HG02678 (cell line): ENCODE measurements around the gene KCTD19.
"Not testable (repeated sequence)": the region's sequence is repeated elsewhere in the genome, so short reads cannot be mapped to it uniquely, and the experiment has no call there.

ENCODE experiments used
- ATAC-seq: cut with Tn5 transposase; IDR thresholded peaks from one replicate; pipeline ENCODE4 v1.9.1; 2021; ENCODE audit warnings: mild to moderate bottlenecking, moderate library complexity; ENCODE audit not compliant: unreplicated experiment

KCTD19 gene

DNA sequence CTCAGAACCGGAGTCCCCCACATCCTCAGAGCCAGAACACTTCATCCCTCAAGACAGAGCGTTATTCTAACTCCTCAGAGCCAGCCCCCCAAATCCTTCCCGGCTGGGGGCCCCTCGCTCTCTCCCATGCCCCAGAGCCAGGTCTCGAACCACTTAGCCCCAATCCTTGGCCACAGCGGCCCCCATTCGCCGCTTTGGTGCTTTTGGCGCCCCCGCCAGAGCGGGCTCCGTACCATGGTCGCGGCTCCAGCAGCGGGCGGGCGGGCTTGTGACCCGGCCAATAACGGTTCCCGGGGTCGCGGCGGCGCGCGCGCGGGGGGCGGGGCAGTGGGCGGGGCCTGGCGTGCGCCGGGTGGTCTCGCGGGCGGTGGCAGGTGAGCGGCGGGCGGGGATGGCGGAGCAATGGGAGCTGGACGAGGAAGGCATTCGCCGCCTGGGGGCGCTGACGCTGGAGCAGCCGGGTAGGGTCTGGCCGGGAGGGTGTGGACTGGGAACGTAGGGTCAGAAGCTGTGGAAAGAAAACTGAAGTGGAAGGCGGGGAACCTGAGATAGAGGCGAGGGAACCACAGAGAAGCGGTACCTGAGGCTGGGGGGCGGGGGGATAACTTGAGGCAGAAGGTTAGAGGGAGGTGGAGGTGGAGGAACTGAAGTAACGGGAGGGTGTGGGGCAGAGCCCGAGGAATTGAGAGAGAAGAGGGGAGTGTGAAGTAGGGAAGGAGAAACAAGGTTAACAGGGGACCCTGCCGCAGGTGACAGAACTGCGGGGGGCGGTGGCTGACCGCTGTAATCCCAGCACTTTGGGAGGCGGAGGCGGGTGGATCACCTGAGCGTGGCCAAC lies at the start of gene KCTD19, which contains the start of gene LRRC36:
TSS of gene KCTD19 (minus strand) at position 270 of the 838 bp plus-strand sequence. CDS start at position 236, 34 bp downstream.
TSS of gene LRRC36 (plus strand) at position 344 of the 838 bp plus-strand sequence. CDS start at position 392, 48 bp downstream.
- no peak for ATAC-seq

DNA sequence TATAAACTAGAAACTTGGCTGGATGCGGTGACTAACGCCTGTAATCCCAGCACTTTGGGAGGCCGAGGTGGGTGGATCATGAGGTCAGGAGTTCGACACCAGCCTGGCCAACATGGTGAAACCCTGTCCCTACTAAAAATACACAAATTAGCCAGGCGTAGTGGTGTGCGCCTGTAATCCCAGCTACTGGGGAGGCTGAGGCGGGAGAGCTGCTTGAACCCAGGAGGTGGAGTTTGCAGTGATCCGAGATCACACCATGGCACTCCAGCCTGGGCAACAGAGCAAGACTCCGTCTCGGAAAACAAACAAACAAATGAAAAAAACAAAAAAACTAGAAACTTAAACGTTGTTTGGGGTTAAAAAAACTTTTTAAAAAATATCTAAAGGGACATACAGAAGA lies 49.5 kb upstream of the KCTD19 start:
- not testable (repeated sequence) for ATAC-seq

DNA sequence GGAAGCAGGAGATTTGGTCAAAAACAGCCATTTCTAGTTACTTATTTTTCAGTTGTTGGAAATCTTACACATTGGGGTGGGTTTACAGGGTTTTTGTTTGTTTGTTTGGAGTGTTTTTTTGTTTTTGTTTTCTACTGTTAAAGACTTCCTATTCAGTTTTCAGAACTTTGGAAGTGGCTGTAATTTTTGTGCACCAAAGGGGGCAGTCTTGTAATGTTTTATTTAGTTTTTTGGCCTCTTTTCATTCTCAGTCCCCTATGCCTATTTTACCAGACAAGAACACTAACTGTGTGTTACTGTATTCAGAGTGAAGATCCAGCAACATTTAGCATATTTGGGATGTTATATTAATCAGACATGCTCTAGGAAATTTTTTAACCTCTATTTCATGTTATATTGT lies 46.1 kb upstream of the KCTD19 start:
- ATAC-seq: no peak

DNA sequence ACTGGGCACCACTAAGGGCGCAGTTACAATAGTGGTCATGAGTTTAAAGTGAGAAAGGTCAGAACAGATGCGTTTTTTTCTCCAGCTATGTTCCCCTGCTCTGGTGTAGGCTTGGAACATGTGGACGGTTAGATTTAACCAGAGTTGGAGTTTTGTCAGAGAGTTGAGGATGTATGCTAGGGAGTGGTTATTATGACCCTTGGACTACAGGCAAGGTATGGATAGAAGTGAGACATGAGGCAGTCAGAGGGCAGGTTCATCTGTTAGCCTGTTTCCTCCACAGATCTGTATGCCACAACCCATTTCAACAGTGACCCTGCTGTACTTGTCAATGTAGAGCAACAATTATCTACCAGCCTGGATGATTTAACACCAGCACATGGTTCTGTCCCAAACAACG lies 44.1 kb upstream of the KCTD19 start:
- no peak for ATAC-seq

DNA sequence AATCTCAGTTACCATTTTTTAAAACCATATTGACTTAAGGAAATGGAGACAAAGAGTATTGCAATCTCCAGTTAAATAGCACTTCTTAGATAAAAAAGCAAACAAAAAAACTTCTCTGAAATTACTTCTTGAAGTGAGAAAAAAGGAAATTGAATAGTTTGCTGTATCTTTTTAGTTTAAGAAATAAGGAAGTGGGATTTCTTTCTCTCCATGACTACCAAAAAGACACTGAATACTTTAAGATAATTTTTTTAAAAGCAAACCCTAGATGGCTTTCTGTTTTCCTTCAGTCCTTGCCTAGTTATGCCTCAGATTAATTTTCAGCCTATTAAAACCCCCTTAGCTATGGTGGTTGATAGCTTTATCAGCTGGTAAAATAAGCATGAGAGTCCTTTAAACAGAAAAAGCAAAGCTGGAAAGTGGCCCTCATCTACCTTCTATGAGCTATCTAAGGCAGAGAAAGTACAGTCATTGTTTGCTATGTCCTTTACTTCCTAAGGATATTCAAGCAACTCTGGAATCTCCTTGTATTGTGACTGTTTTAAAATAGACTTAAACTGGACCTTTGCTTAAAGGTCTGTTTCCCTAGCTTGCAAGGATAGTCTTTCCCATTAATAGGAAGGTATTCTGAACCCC lies 38.2 kb upstream of the KCTD19 start:
- ATAC-seq: no peak

DNA sequence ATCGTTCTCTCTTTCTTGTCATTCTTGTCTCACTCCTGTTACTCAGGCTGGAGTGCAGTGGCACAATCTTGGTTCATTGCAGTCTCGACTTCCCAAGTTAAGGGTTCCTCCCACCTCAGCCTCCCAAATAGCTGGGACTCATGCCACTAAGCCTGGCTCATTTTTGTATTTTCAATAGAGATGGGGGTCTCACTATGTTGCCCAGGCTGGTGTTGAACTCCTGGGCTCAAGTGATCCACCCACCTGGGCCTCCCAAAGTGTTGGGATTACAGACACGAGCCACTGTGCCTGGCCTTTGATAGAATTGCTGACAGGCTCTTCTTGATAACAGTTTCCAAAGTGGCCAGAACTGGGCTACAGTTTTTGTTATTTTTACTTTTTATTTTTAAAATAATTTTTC lies 34.5 kb upstream of the KCTD19 start:
- ATAC-seq: no peak

DNA sequence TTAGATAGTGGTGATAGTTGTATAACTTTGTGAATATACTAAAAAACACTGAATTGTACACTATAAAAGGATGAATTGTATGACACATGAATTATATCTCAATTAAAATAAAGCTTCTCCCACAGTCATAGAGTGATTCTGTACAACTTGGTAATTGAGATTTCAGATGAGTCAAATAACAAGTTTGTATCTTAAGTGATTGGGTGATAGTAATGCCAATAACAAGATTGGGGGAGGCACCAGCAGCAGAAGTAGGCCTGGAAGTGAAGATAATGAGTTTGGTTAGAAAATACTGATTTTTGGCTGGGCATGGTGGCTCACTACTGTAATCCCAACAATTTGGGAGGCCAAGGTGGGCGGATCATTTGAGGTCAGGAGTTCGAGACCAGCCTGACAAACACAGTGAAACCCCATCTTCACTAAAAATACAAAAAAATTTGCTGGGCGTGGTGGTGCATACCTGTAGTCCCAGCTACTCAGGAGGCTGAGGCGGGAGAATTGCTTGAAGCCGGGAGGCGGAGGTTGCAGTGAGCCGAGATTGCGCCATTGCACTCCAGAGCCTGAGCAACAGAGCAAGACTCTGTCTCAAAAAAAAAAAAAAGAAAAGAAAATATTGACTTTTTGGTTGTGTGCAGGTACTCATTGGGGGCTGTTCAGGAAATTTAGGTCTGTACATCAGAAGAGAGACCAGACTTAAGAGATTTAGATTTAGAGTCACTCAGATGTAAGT lies 33.2 kb upstream of the KCTD19 start:
- ATAC-seq: not testable (repeated sequence)

DNA sequence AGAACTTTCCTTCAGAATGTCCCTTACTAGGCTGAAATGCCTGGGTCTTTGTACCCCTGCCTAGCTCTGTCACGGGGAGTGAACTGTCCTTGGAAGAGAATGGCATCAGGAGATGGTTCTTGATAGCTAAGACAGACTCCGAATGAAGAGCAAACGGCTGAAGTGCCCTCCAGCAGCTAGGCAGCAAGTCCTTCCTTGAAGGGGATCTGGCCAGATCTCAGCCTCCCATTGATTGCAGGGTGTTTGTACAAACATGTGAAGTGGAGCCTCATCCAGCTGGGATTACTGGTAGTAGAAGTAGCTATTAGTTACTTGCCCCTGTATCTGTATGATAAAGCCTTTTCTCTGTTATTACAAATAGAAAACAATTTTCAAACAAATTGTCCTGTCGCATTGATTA lies 31.0 kb upstream of the KCTD19 start:
- no peak for ATAC-seq

DNA sequence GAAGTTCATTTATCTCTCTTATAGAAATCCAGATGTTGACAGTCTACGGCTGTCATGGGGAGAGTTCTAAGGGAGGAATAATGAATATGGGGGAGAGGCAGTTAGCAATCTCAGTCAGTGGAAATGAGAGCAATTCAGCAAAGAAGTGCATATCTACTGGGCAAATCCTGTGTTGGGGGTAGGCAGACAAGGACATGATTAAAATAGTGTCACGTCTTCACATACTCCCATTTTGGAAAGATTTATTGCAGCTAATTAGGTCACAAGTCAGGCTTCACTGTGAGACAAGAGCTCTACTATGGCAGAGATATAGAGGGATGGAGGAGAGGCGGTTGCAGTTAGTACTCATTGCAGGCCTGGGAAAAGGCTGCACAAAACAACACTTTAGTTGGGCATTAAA lies 29.9 kb upstream of the KCTD19 start:
- ATAC-seq: no peak

DNA sequence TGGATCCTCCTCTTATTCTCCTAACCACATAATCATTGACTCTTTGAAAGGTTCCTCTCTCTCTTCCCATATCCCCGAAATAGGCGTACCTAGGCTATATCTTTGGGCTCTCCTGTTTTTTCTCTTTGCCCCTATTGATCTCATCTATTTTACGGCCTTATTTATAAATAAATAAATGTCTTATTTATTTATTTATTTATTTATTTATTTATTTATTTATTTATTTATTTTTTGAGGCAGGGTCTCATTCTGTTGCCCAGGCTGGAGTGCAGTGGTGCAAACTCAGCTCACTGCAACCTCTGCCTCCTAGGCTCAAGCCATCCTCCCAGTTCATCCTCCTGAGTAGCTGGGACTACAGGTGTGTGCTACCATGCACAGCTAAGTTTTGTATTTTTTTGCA lies 25.9 kb upstream of the KCTD19 start:
- ATAC-seq: not testable (repeated sequence)

DNA sequence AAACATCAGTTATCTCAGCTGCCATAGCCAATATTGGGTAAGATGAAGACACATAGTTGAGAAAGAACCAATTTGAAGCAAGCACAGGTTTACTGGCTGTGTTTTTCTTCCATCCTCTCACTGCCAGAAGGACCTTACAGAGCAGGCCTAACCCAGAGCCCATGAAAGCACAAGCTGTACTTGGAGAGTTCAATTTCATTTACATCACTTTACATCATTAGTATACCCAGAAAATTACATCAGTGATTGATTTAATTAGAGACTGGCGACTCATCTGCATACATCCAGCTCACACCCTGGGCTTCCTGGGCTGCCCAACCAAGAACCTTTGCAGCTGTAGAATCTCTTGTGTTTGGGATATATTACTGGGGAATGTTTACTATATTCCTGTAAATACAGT lies 23.8 kb upstream of the KCTD19 start:
- ATAC-seq: no peak

DNA sequence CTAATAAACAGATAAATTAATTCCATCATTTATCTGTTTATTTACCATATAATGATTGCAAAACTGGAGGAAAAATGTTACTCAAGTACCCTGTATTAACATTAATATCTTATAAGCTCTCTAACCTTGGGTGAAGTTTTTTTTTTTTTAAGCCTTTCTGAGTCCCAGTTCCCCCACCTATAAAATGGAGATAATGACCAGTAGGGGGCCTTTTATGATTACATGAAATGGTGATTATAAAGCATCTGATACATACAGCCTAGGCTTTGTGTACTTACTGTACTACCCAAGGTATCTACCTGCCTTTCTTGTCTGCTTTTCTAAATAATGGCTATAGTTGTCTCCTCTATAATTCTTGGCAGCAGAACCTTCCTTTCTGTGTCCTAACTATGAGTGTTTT lies 22.6 kb upstream of the KCTD19 start:
- ATAC-seq: no peak

DNA sequence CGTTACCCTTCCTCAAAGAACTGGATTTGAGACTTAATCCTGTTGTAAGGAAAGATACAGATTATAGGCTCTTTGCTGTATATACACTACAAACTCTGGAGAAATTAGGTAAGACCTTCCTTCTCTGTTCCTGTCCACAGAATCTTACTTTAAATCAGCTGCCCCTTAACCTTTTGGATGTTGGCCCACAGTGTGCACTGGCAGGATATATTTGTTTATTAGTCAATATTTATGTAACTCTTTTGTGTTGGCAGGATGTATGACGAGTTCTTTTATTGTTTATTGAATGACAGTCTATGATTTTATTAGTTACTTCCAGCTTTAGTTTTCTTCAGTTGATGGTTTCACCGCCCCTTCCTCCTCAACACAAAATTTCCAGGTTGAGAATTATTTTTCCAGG lies 19.8 kb upstream of the KCTD19 start:
- no peak for ATAC-seq

DNA sequence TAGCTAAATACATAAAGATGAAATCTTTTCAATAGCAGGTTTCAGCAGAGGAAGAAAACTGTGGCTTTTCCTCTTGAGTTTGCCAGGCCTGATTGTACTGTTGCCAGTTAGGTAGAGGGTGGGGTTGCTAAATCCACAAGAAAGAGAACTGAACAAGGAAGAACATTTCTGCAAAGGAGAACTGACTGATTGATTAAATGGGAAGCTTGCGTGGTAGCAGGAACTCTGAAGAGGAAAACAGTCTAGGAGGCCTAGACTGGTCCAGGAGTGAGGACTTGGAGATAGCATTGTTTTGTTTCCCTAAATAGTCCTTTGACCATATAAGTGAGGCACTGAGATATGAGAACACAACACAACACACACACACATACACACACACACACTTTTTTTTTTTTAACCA lies 18.9 kb upstream of the KCTD19 start:
- ATAC-seq: no peak

DNA sequence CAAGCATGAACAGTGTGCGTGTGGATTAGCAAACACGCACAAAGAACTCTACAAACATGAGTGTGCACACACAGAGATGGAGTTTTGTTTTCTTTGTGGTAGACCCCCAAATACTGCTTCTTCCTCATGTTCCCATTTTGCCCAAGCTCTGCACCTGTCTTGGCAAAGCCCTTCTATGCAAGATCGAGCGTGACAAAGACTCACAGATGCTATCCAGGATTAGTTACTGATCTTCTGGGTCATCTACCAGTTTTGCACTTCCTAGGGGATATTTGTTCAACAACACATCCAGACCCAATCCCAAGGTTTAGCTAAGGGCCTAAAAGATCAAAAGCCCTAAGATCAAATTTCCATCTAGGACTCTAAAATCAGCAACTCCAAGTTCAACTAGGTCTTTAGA lies 16.1 kb upstream of the KCTD19 start:
- no peak for ATAC-seq

DNA sequence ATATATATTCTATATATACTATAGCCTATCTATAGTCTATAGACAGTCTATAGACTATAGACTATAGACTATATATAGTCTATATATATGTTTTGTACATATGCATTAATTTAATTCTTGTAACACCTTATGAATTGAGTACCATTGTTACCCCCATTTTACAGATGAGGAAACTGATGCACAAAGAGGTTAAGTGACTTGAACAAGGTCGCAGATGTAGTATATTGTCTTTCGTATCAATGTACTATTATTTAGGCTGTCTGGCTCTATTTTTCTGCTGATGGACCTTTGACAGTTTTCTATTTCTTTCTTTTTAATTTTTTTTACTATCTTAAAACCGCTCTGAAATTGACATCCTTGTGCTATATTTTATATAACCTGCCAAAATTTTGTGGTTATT lies 14.7 kb upstream of the KCTD19 start:
- ATAC-seq: no peak

DNA sequence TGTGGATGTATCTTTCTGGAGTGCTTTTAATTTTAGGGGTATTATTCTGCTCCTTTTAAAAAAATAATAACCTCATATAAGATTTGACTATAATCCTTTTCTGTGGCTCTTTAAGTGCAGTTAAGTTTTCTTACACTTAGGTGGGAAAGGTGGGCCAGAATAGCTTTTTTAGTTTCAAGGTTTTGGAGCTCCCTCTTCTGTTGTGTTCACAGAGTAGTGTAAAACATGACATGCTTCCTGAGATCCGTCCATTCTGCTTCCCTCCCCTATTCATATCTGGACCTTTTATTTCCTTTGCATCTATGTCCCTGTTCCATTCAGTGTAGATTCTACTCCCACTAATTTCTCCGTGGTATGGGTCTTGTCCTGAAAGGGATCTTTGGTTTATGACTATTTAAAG lies 12.9 kb upstream of the KCTD19 start:
- ATAC-seq: no peak

DNA sequence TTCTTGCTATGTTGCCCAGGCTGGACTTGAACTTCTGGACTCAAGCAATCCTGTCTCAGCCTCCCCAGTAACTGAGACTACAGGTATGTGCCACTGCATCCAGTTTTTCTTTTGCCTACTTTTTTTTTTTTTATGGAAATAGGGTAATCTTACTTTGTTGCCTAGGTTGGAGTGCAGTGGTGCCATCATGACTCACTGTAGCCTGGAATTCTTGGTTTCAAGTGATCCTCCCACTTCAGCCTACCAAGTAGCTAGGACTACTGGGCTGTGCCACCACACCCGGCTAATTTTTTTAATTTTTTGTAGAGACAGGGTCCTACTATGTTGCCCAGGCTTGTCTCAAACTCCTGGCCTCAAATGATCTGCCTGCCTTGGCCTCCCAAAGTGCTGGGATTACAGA lies 10.1 kb upstream of the KCTD19 start:
- ATAC-seq: no peak

DNA sequence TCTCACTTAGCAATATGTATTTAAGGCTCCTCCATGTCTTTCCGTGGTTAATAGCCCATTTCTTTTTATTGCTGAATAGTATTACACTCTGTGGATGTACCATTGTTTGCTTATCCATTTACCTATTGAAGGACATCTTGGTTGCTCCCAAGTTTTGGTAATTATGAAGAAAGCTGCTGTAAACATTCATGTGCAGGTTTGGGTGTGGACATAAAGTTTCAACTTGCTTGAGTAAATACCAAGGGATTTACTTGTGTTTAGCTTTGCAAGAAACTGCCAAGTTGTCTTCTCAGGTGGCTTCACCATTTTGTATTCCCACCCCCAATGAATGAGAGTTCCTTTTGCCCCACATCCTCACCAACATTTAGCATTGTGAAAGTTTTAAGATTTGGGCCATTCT lies 9.6 kb upstream of the KCTD19 start:
- no peak for ATAC-seq

DNA sequence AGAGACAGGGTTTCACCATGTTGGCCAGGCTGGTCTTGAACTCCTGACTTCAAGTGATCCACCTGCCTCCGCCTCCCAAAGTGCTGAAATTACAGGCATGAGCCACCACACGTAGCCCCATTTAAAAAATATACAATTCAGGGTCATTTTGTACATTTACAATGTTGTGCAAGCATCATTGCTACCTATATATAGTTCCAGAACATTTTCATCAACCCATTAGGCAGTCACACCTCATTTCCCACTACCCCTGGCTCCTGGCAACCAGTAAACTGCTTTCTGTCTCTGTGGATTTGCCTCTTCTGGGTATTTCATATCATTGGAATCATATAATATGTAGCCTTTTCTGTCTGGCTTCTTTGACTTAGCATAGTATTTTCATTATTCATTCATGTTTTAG lies 6.8 kb upstream of the KCTD19 start:
- no peak for ATAC-seq

DNA sequence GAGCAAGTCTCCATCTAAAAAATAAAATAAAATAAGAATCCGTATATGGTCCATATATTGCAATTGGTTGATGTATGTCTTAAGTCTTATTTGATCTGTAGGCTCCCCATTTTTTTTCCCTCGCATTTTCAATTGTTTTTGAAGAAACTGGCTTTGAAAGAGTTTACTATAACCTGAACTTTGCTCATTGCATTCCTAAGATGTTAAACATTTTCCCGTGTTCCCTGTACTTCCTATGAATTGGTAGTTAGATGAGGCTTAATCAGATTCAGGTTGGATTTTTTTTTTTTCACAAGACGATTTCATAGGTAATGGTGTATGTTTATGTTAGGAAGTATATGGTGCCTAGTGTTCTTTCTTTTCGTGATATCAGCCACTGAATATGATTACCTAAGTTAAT lies 3.4 kb upstream of the KCTD19 start:
- ATAC-seq: no peak

DNA sequence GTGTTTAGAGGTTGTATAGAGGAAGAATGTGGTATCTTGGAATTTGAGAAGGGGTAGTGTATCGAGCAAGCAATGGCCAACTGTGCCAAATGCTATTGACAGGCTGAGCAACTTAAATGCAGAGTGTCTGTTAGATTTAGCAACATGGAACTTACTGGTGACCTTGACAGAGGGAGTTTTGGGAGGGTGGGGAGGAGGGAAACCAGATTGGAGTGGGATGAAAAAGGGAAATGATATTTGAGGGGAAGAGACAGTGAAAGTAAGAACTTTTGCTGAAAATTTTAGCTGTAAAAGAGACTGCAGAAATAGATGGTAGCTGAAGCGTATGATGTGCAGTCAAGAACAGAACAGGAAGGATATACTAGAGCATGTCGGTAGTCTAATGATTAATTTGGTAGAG lies 1.2 kb upstream of the KCTD19 start:
- ATAC-seq: no peak
